K562 (cell line): ENCODE results near the gene SPPL2C. TPM values are rescaled to one million over a fixed set of nuclear protein-coding genes. Genes with fewer than 3 reads are reported as not detected.

Source experiments
- ARNT ChIP-seq, 2 experiments: fragments of 450-650 bp; IDR thresholded peaks; 2 replicates each; pipeline ENCODE4 v1.6.1; 2016; ENCODE audit warnings: mild to moderate bottlenecking in 1 of 2
- ATF1 ChIP-seq, 2 experiments: fragments of 450-650 bp in 1 of 2; IDR thresholded peaks; 2 replicates each; pipeline ENCODE4 v1.6.1; 2016; ENCODE audit warnings: missing compliant biosample characterization in 1 of 2, missing genetic modification characterization in 1 of 2
- DIDO1 ChIP-seq: fragments of 450-650 bp; IDR thresholded peaks from 2 replicates; pipeline ENCODE4 v1.6.1; 2016; ENCODE audit warnings: low read depth, missing biosample characterization, missing genetic modification characterization
- JUN ChIP-seq, 2 experiments: sonication (generic) in 1 of 2; formaldehyde crosslinking in 1 of 2; IDR thresholded peaks; 2 replicates each; pipeline versions ENCODE4 v1.6.1 to v1.8.0; 2012 to 2022; ENCODE audit warnings: borderline replicate concordance in 2 of 2, mild to moderate bottlenecking in 2 of 2, improper control_type of control experiment in 1 of 2, low read depth in 1 of 2, low read length in 1 of 2, missing genetic modification reagents in 1 of 2
- KAT7 ChIP-seq: sonication (generic); formaldehyde crosslinking; IDR thresholded peaks from 2 replicates; pipeline ENCODE4 v1.8.0; 2022; ENCODE audit warnings: missing genetic modification reagents, mild to moderate bottlenecking, borderline replicate concordance
- SIRT6 ChIP-seq: IDR thresholded peaks from one replicate; pipeline ENCODE4 v1.6.1; 2012; ENCODE audit warnings: low read depth, mild to moderate bottlenecking, control low read depth, inconsistent platforms, low read length, moderate library complexity
- TOE1 ChIP-seq, 2 experiments: fragments of 450-650 bp in 1 of 2; sonication (generic) in 1 of 2; formaldehyde crosslinking in 1 of 2; IDR thresholded peaks; 2 replicates each; pipeline versions ENCODE4 v1.7.1 to v1.8.0; 2016 to 2022; ENCODE audit warnings: borderline replicate concordance in 2 of 2, mild to moderate bottlenecking in 2 of 2, antibody characterized with exemption in 1 of 2, inconsistent platforms in 1 of 2, low read depth in 1 of 2, missing genetic modification reagents in 1 of 2, moderate library complexity in 1 of 2
- ZBTB1 ChIP-seq: sonication (generic); formaldehyde crosslinking; IDR thresholded peaks from 2 replicates; pipeline ENCODE4 v1.8.1; 2023; ENCODE audit warnings: missing genetic modification reagents, low read depth, mild to moderate bottlenecking, borderline replicate concordance
- ZNF584 ChIP-seq: fragments of 200-800 bp; sonication (Bioruptor generic); IDR thresholded peaks from 2 replicates; pipeline ENCODE4 v1.6.1; 2016; ENCODE audit warnings: low read depth, mild to moderate bottlenecking, missing genetic modification characterization, missing compliant biosample characterization
- polyA plus RNA-seq, 8 experiments: library from polyadenylated mRNA; depleted of rRNA in 4 of 8; stranded (reverse) in 5 of 8; unstranded in 3 of 8; fragments of >200 nt; fragmentation: Nextera tagmentation in 2 of 8; fragmentation: Illumina TruSeq in 1 of 8; extraction: Ambion mirVana in 2 of 8; extraction: Trizol in 1 of 8; gene quantifications; 2 replicates each; pipeline versions ENCODE4 v1.2.1 to v1.2.3, GENCODE V29; 2011 to 2014; ENCODE audit warnings: inconsistent platforms in 1 of 8, missing spikeins in 1 of 8
- total RNA-seq, 7 experiments: library from RNA; depleted of rRNA in 6 of 7; stranded (reverse); fragments of >200 nt in 6 of 7; fragmentation: Illumina TruSeq in 2 of 7; extraction: Trizol in 2 of 7; gene quantifications; 2 replicates each; pipeline versions ENCODE4 v1.2.1 to v1.2.3, GENCODE V29; 2011 to 2021; ENCODE audit warnings: low replicate concordance in 1 of 7
- TF ChIP-seq, protein P1 (sequence below): fragments of 450-650 bp; formaldehyde crosslinking; IDR thresholded peaks from 2 replicates; pipeline ENCODE4 v1.4.0; 2022; ENCODE audit warnings: mild to moderate bottlenecking, moderate library complexity
- TF ChIP-seq, protein P2 (sequence below): fragments of 250-450 bp; sonication (Bioruptor Pico); IDR thresholded peaks from 2 replicates; pipeline ENCODE4 v1.4.0; 2020; ENCODE audit warnings: mild to moderate bottlenecking, moderate library complexity
- TF ChIP-seq, protein P3 (sequence below): sonication (generic); formaldehyde crosslinking; IDR thresholded peaks from 2 replicates; pipeline ENCODE4 v1.8.0; 2022; ENCODE audit warnings: mild to moderate bottlenecking, missing genetic modification reagents
- TF ChIP-seq, protein P4 (sequence below), 2 experiments: fragments of 450-650 bp; formaldehyde crosslinking in 1 of 2; IDR thresholded peaks; 2 replicates each; pipeline versions ENCODE4 v1.4.0 to v1.6.1; 2014 to 2020; ENCODE audit warnings: mild to moderate bottlenecking in 2 of 2, borderline replicate concordance in 1 of 2, low read depth in 1 of 2

Gene SPPL2C
- total and polyA plus RNA-seq, 9 of the 15 experiments (the other 6 are each of a cell fraction or from before 2014, with no cell fraction given), result not detected

DNA sequence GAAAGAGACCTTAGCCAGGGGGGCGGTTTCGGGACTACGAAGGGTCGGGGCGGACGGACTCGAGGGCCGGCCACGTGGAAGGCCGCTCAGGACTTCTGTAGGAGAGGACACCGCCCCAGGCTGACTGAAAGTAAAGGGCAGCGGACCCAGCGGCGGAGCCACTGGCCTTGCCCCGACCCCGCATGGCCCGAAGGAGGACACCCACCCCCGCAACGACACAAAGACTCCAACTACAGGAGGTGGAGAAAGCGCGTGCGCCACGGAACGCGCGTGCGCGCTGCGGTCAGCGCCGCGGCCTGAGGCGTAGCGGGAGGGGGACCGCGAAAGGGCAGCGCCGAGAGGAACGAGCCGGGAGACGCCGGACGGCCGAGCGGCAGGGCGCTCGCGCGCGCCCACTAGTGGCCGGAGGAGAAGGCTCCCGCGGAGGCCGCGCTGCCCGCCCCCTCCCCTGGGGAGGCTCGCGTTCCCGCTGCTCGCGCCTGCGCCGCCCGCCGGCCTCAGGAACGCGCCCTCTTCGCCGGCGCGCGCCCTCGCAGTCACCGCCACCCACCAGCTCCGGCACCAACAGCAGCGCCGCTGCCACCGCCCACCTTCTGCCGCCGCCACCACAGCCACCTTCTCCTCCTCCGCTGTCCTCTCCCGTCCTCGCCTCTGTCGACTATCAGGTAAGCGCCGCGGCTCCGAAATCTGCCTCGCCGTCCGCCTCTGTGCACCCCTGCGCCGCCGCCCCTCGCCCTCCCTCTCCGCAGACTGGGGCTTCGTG, 49.5 kb downstream of the SPPL2C start, which contains the start of gene MAPT (continued):
- TF ChIP-seq, protein P1, sequence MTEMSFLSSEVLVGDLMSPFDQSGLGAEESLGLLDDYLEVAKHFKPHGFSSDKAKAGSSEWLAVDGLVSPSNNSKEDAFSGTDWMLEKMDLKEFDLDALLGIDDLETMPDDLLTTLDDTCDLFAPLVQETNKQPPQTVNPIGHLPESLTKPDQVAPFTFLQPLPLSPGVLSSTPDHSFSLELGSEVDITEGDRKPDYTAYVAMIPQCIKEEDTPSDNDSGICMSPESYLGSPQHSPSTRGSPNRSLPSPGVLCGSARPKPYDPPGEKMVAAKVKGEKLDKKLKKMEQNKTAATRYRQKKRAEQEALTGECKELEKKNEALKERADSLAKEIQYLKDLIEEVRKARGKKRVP (CRISPR knock-in tag), result no peak
- TF ChIP-seq TOE1 (IDR thresholded peaks at IDR 0.05; ENCODE audit: borderline replicate concordance) (no peak), TOE1 (CRISPR knock-in tag; IDR thresholded peaks at IDR 0.05; ENCODE audit: borderline replicate concordance, low read depth) (no peak), DIDO1 (no peak), ZBTB1 (CRISPR knock-in tag) (peak; percentile 98), KAT7 (CRISPR knock-in tag) (no peak), ZNF584 (CRISPR knock-in tag) (peak; percentile 65), JUN (IDR thresholded peaks at IDR 0.05; ENCODE audit: borderline replicate concordance, low read depth, low read length) (no peak), JUN (CRISPR knock-in tag; IDR thresholded peaks at IDR 0.05; ENCODE audit: borderline replicate concordance) (no peak), ARNT (IDR thresholded peaks at IDR 0.05) (no peak), ATF1 (CRISPR knock-in tag; IDR thresholded peaks at IDR 0.05) (no peak), ATF1 (tag; IDR thresholded peaks at IDR 0.05) (peak; percentile 56), SIRT6 (no peak)
- TF ChIP-seq, protein P2, sequence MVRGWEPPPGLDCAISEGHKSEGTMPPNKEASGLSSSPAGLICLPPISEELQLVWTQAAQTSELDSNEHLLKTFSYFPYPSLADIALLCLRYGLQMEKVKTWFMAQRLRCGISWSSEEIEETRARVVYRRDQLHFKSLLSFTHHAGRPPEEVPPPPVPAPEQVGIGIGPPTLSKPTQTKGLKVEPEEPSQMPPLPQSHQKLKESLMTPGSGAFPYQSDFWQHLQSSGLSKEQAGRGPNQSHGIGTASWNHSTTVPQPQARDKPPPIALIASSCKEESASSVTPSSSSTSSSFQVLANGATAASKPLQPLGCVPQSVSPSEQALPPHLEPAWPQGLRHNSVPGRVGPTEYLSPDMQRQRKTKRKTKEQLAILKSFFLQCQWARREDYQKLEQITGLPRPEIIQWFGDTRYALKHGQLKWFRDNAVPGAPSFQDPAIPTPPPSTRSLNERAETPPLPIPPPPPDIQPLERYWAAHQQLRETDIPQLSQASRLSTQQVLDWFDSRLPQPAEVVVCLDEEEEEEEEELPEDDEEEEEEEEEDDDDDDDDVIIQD (CRISPR knock-in tag), result 0 out of 2 replicates have a peak, but pooled peaks have one; percentile 10
- TF ChIP-seq, protein P3, sequence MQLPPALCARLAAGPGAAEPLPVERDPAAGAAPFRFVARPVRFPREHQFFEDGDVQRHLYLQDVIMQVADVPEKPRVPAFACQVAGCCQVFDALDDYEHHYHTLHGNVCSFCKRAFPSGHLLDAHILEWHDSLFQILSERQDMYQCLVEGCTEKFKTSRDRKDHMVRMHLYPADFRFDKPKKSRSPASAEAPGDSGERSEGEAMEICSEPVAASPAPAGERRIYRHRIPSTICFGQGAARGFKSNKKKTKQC (CRISPR knock-in tag), result no peak
- TF ChIP-seq, protein P4, sequence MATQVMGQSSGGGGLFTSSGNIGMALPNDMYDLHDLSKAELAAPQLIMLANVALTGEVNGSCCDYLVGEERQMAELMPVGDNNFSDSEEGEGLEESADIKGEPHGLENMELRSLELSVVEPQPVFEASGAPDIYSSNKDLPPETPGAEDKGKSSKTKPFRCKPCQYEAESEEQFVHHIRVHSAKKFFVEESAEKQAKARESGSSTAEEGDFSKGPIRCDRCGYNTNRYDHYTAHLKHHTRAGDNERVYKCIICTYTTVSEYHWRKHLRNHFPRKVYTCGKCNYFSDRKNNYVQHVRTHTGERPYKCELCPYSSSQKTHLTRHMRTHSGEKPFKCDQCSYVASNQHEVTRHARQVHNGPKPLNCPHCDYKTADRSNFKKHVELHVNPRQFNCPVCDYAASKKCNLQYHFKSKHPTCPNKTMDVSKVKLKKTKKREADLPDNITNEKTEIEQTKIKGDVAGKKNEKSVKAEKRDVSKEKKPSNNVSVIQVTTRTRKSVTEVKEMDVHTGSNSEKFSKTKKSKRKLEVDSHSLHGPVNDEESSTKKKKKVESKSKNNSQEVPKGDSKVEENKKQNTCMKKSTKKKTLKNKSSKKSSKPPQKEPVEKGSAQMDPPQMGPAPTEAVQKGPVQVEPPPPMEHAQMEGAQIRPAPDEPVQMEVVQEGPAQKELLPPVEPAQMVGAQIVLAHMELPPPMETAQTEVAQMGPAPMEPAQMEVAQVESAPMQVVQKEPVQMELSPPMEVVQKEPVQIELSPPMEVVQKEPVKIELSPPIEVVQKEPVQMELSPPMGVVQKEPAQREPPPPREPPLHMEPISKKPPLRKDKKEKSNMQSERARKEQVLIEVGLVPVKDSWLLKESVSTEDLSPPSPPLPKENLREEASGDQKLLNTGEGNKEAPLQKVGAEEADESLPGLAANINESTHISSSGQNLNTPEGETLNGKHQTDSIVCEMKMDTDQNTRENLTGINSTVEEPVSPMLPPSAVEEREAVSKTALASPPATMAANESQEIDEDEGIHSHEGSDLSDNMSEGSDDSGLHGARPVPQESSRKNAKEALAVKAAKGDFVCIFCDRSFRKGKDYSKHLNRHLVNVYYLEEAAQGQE (IDR thresholded peaks at IDR 0.05; ENCODE audit: borderline replicate concordance), result peak; percentile 94
- TF ChIP-seq, protein P4 (CRISPR knock-in tag; IDR thresholded peaks at IDR 0.05; ENCODE audit: low read depth), result peak; percentile 84
